SJCRH30 (cell line): ENCODE results near the gene JAG2. TPM values are rescaled to one million over a fixed set of nuclear protein-coding genes. Genes with fewer than 3 reads are reported as not detected.

Experiments used
- DNase-seq, 2 experiments: peaks; one replicate each; pipeline ENCODE4 v3.0.0-alpha.2; 2015 to 2020
- H3K27ac ChIP-seq: fragments of 250-450 bp; sonication (Bioruptor Pico); 2 replicates; pipeline ENCODE4 v1.5.1; 2020; ENCODE audit warnings: mild to moderate bottlenecking, moderate library complexity
- H3K27me3 ChIP-seq: fragments of 250-450 bp; sonication (Bioruptor Pico); 2 replicates; pipeline ENCODE4 v1.5.1; 2020; ENCODE audit warnings: mild to moderate bottlenecking, moderate library complexity
- H3K36me3 ChIP-seq: fragments of 250-450 bp; sonication (Bioruptor Pico); 2 replicates; pipeline ENCODE4 v1.5.1; 2020; ENCODE audit warnings: mild to moderate bottlenecking, moderate library complexity
- H3K4me1 ChIP-seq: fragments of 250-450 bp; sonication (Bioruptor Pico); 2 replicates; pipeline ENCODE4 v1.5.1; 2020; ENCODE audit warnings: mild to moderate bottlenecking, moderate library complexity
- H3K4me3 ChIP-seq: fragments of 250-450 bp; sonication (Bioruptor Pico); 2 replicates; pipeline ENCODE4 v1.5.1; 2020; ENCODE audit warnings: mild to moderate bottlenecking, moderate library complexity
- H3K9me3 ChIP-seq: fragments of 250-450 bp; sonication (Bioruptor Pico); replicated peaks from 2 replicates; pipeline ENCODE4 v1.5.1; 2020; ENCODE audit warnings: mild to moderate bottlenecking, moderate library complexity
- total RNA-seq: library from RNA; depleted of rRNA; stranded (reverse); fragments of >200 nt; shearing (Covaris generic); gene quantifications from 2 replicates; pipeline ENCODE4 v1.2.3, GENCODE V29; 2014; rRNA removed

Gene JAG2
- total RNA-seq, 1 experiment from 2014 or later = 28.1 TPM

DNA sequence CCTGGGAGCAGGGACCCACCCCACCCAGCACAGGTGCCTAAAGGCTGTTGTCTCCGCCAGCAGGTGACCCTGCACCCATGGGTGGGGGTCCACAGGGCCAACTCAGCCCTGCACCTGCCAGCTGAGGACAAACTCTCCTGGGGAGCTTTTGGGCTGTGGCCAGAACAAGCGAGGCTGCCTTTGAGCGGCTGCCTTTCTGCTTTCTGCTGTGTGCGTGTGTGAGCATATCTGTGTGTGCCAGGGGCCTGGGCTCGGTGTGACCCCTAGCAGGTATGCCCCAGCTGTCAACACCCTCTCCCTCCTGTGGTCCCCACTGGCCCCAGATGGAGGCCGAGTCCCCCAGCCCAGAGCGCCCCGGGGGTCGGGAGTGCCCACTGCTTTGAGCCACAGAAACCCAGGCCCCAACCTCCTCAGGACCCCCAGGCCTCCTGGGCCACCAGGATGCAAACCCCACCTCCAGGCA, 77.5 kb downstream of the JAG2 start:
- DNase-seq = no peak
- no peak overlapping the region for H3K4me3 ChIP-seq
- H3K27ac ChIP-seq = no peak overlapping the region
- peaks cover 11% of the 10 kb centered on the region; the same call in 1 of the 2 replicates for H3K4me1 ChIP-seq
- no peaks in the 10 kb centered on the region for H3K9me3 ChIP-seq
- no peaks in the 10 kb centered on the region for H3K27me3 ChIP-seq
- no peaks in the 10 kb centered on the region for H3K36me3 ChIP-seq

Other genes with a start within 250 kb of the JAG2 start
- gene PLD4, start 243.9 kb downstream of the JAG2 start, total RNA-seq = not detected in 2 replicates
- gene AHNAK2, start 190.4 kb downstream of the JAG2 start, total RNA-seq = 1.3 and 1.6 TPM in 2 replicates
- gene CLBA1, start 183.0 kb downstream of the JAG2 start, total RNA-seq = 2.6 and 3.0 TPM in 2 replicates
- 92.3 and 98.0 TPM in 2 replicates for gene CDCA4, start 147.7 kb downstream of the JAG2 start, total RNA-seq
- gene GPR132, start 103.3 kb downstream of the JAG2 start, total RNA-seq = 0.40 and 0.63 TPM in 2 replicates
- 65.9 and 92.3 TPM in 2 replicates for gene NUDT14, start 12.5 kb upstream of the JAG2 start, total RNA-seq
- gene BTBD6, start 79.8 kb upstream of the JAG2 start, total RNA-seq = not detected in 2 replicates
- 29.3 and 31.4 TPM in 2 replicates for gene BRF1, start 132.2 kb upstream of the JAG2 start, total RNA-seq
- 33.4 and 43.4 TPM in 2 replicates for gene PACS2, start 146.0 kb upstream of the JAG2 start, total RNA-seq
- 0.06 and 0.20 TPM in 2 replicates for gene TEX22, start 229.8 kb upstream of the JAG2 start, total RNA-seq